WTC11 (cell line): Measurements from ENCODE around the gene SEMA5B.

Experiments
- FOXP1 ChIP-seq: sonication (generic); formaldehyde crosslinking; IDR thresholded peaks from 2 replicates; pipeline ENCODE4 v1.8.0; 2022; ENCODE audit warnings: missing genetic modification reagents, mild to moderate bottlenecking, moderate library complexity, borderline replicate concordance
- NR1H2 ChIP-seq: sonication (generic); formaldehyde crosslinking; IDR thresholded peaks from 2 replicates; pipeline ENCODE4 v1.9.0; 2021; ENCODE audit warnings: mild to moderate bottlenecking, moderate library complexity, missing genetic modification reagents
- ZNF396 ChIP-seq: fragments of 250-450 bp; sonication (Bioruptor Pico); IDR thresholded peaks from 2 replicates; pipeline ENCODE4 v1.8.0; 2021; ENCODE audit warnings: mild to moderate bottlenecking, moderate library complexity, borderline replicate concordance
- TF ChIP-seq, protein P1 (sequence below): sonication (generic); formaldehyde crosslinking; IDR thresholded peaks from 2 replicates; pipeline ENCODE4 v1.8.1; 2022; ENCODE audit warnings: low read depth, mild to moderate bottlenecking, moderate library complexity, missing genetic modification reagents, borderline replicate concordance

DNA sequence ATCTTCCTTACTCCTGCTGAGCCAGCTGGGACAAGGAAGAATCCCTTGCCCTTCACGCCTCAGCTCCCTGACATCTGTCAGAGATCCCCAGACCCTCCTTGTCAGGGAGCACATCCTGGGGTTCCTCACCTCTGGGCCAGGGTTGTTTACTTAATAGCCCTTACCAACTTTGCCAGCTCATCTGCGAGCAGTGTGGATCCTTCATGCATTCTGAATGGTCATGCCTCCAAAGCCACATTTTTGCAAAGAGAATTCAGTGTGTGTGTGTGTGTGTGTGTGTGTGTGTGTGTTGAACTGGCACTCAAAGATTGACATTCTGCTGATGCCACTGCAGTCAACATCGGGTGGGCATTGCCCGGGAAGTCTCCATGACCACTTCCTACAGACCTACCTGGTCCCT, 120.1 kb downstream of the SEMA5B start:
- TF ChIP-seq NR1H2, result no peak
- TF ChIP-seq ZNF396 (CRISPR knock-in tag), result no peak
- TF ChIP-seq, protein P1, sequence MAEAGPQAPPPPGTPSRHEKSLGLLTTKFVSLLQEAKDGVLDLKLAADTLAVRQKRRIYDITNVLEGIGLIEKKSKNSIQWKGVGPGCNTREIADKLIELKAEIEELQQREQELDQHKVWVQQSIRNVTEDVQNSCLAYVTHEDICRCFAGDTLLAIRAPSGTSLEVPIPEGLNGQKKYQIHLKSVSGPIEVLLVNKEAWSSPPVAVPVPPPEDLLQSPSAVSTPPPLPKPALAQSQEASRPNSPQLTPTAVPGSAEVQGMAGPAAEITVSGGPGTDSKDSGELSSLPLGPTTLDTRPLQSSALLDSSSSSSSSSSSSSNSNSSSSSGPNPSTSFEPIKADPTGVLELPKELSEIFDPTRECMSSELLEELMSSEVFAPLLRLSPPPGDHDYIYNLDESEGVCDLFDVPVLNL (CRISPR knock-in tag), result no peak
- no peak for TF ChIP-seq FOXP1 (CRISPR knock-in tag)
